Epithelial cell of esophagus (primary cell): ENCODE measurements around the gene GPR179.

ENCODE experiments used
- DNase-seq: peaks from one replicate; pipeline ENCODE4 v3.0.0; 2010; ENCODE audit warnings: low read depth
- H3K4me3 ChIP-seq: 2 replicates; pipeline ENCODE4 v1.5.1; 2011; ENCODE audit warnings: mild to moderate bottlenecking, low read length, control low read depth
- CTCF ChIP-seq: IDR thresholded peaks from 2 replicates; pipeline ENCODE4 v1.5.1; 2011; ENCODE audit warnings: low read depth, mild to moderate bottlenecking, low read length, control low read depth, inconsistent platforms; ENCODE audit not compliant: insufficient read depth; ENCODE audit errors: missing control alignments

The GPR179 gene

GRCh38 chr17:38344420-38344745, 627 bp upstream of the GPR179 start:
- no peak for DNase-seq
- H3K4me3 ChIP-seq = no peak overlapping the region

GRCh38 chr17:38342886-38343607, 709 bp downstream of the GPR179 start:
- no peak for TF ChIP-seq CTCF
- DNase-seq = no peak
- no peak overlapping the region for H3K4me3 ChIP-seq

More at GRCh38 chr17:38344420-38344745, 627 bp upstream of the GPR179 start:
- TF ChIP-seq CTCF = no peak

- no peak for TF ChIP-seq CTCF
- no peak overlapping the region for H3K4me3 ChIP-seq
- DNase-seq = peak; percentile 49
Observed at GRCh38 chr17:38341035-38341721, 2.6 kb downstream of the GPR179 start.

- TF ChIP-seq CTCF = no peak
- no peak for DNase-seq
- no peak overlapping the region for H3K4me3 ChIP-seq
Observed at GRCh38 chr17:38339891-38340290, 3.9 kb downstream of the GPR179 start.

- no peak for DNase-seq
- H3K4me3 ChIP-seq = no peak overlapping the region
- TF ChIP-seq CTCF = no peak
Observed at GRCh38 chr17:38338535-38338934, 5.2 kb downstream of the GPR179 start.

GRCh38 chr17:38338053-38338452, 5.7 kb downstream of the GPR179 start:
- H3K4me3 ChIP-seq = no peak overlapping the region
- TF ChIP-seq CTCF = no peak
- DNase-seq = no peak

GRCh38 chr17:38336838-38337237, 6.9 kb downstream of the GPR179 start:
- DNase-seq = no peak

More at GRCh38 chr17:38336838-38337237, 6.9 kb downstream of the GPR179 start:
- no peak overlapping the region for H3K4me3 ChIP-seq
- TF ChIP-seq CTCF = no peak
